ENCODE measurements around the gene ACACB. TPM values are rescaled to one million over a fixed set of nuclear protein-coding genes. Genes with fewer than 3 reads are reported as not detected.

Gene ACACB
- polyA plus RNA-seq, 2 of the 4 experiments (the other 2 are of a cell fraction): 6.8 to 7.6 TPM

GRCh38 chr12:109287811-109288469, 171.6 kb downstream of the ACACB start:
- Histone ChIP-seq H3K4me1 (no peaks in the 10 kb centered on the region), H3K9me3 (no peaks in the 10 kb centered on the region), H3K4me3 (no peak overlapping the region), H3K27ac (no peak overlapping the region), H3K4me2 (no peak overlapping the region)
- CTCF ChIA-PET: interaction anchor here (1.6 kb wide), 1 partner anchor 15 kb away, joined by 6 read pairs; no protein-coding TSS in a partner anchor
- ATAC-seq (no peak), DNase-seq (ENCODE audit: low read depth in 1 of 2, low spot score in 1 of 2) (no peak), FAIRE-seq (no peak)
- TF ChIP-seq CBX8 (IDR thresholded peaks at IDR 0.05): no peak
- no peak for TF ChIP-seq EHF (CRISPR knock-in tag; IDR thresholded peaks at IDR 0.05)
- no peak for TF ChIP-seq FOSL2 (IDR thresholded peaks at IDR 0.05)
- no peak for TF ChIP-seq FOSL2 (CRISPR knock-in tag; IDR thresholded peaks at IDR 0.05)
- no peak for TF ChIP-seq ZFP36 (IDR thresholded peaks at IDR 0.05; ENCODE audit: borderline replicate concordance, partially characterized antibody)
- TF ChIP-seq ZNF302 (CRISPR knock-in tag; IDR thresholded peaks at IDR 0.05): no peak
- TF ChIP-seq ATOH8 (CRISPR knock-in tag; IDR thresholded peaks at IDR 0.05; ENCODE audit: low read depth): no peak
- TF ChIP-seq KDM1A (IDR thresholded peaks at IDR 0.05; ENCODE audit: low read depth): no peak
- no peak for TF ChIP-seq RARB (CRISPR knock-in tag; IDR thresholded peaks at IDR 0.05)
- TF ChIP-seq ZSCAN20 (CRISPR knock-in tag; IDR thresholded peaks at IDR 0.05): no peak
- no peak for TF ChIP-seq ESRRA (IDR thresholded peaks at IDR 0.05; ENCODE audit: borderline replicate concordance, low read length)
- TF ChIP-seq MYC (IDR thresholded peaks at IDR 0.05; ENCODE audit: borderline replicate concordance, low read length): no peak
- TF ChIP-seq USF2 (IDR thresholded peaks at IDR 0.05): no peak
- no peak for TF ChIP-seq GATA3 (IDR thresholded peaks at IDR 0.05; ENCODE audit: borderline replicate concordance)
- no peak for TF ChIP-seq CEBPB (IDR thresholded peaks at IDR 0.05)
- TF ChIP-seq NPAS2 (CRISPR knock-in tag; IDR thresholded peaks at IDR 0.05; ENCODE audit: borderline replicate concordance): no peak
- TF ChIP-seq CBX2 (IDR thresholded peaks at IDR 0.05; ENCODE audit: borderline replicate concordance, low read depth): no peak
- no peak for TF ChIP-seq FOSB (CRISPR knock-in tag; IDR thresholded peaks at IDR 0.05)
- no peak for TF ChIP-seq RNF2 (IDR thresholded peaks at IDR 0.05; ENCODE audit: borderline replicate concordance, low read depth)
- 66% methylated on average over 13 of the region's 16 CpGs for WGBS (ENCODE audit: missing lambda C conversion rate)
- POLR2A ChIA-PET: no interaction called here

GRCh38 chr12:109288571-109288970, 172.2 kb downstream of the ACACB start:
- ATAC-seq (no peak), FAIRE-seq (no peak), DNase-seq (ENCODE audit: low read depth in 1 of 2, low spot score in 1 of 2) (peak in 1 of 2 experiments; percentile 42)
- TF ChIP-seq BHLHE40 (IDR thresholded peaks at IDR 0.05; ENCODE audit: low read depth, low read length) (no peak), ZFP36 (IDR thresholded peaks at IDR 0.05; ENCODE audit: borderline replicate concordance, partially characterized antibody) (peak; percentile 82)
- Histone ChIP-seq H3K27ac (no peak overlapping the region), H3K9me3 (no peaks in the 10 kb centered on the region), H3K4me2 (no peak overlapping the region), H3K4me3 (no peak overlapping the region), H3K4me1 (no peaks in the 10 kb centered on the region)
- 69% methylated on average over 1 of the region's 1 CpG for WGBS (ENCODE audit: missing lambda C conversion rate)
- ChIA-PET CTCF (interaction anchor here (0.6 to 1.6 kb wide), 2 partner anchors 15 to 1852 kb away, joined by 3 to 6 read pairs; no protein-coding TSS in a partner anchor), POLR2A (no interaction called here)

GRCh38 chr12:109289004-109289403, 172.6 kb downstream of the ACACB start:
- CTCF ChIA-PET: interaction anchor here (0.6 to 1.6 kb wide), 3 partner anchors 9 to 1852 kb away, joined by 3 to 6 read pairs (median 3); no protein-coding TSS in a partner anchor
- H3K4me1 ChIP-seq: no peaks in the 10 kb centered on the region
- TF ChIP-seq CHD2 (IDR thresholded peaks at IDR 0.05; ENCODE audit: low read length, partially characterized antibody): no peak
- TF ChIP-seq CBX2 (IDR thresholded peaks at IDR 0.05; ENCODE audit: borderline replicate concordance, low read depth): no peak
- no peak for TF ChIP-seq CEBPB (IDR thresholded peaks at IDR 0.05)
- TF ChIP-seq RCOR1 (IDR thresholded peaks at IDR 0.05; ENCODE audit: low read depth, low read length): no peak
- TF ChIP-seq NPAS2 (CRISPR knock-in tag; IDR thresholded peaks at IDR 0.05; ENCODE audit: borderline replicate concordance): no peak
- TF ChIP-seq TFCP2L1 (CRISPR knock-in tag; IDR thresholded peaks at IDR 0.05): no peak
- no peak for TF ChIP-seq NFE2L2 (conservative IDR thresholded peaks at IDR 0.05; ENCODE audit: low read length)
- no peak for TF ChIP-seq RNF2 (IDR thresholded peaks at IDR 0.05; ENCODE audit: borderline replicate concordance, low read depth)
- TF ChIP-seq HES2 (IDR thresholded peaks at IDR 0.05): no peak
- TF ChIP-seq TP53 (CRISPR knock-in tag; IDR thresholded peaks at IDR 0.05): no peak
- no peak for TF ChIP-seq MAX (IDR thresholded peaks at IDR 0.05)
- no peak for TF ChIP-seq RFX5 (IDR thresholded peaks at IDR 0.05)
- POLR2A ChIA-PET: no interaction called here
- WGBS (ENCODE audit: missing lambda C conversion rate): 57% methylated on average over 4 of the region's 4 CpGs
- no peak overlapping the region for H3K27ac ChIP-seq
- no peak overlapping the region for H3K4me2 ChIP-seq
- no peaks in the 10 kb centered on the region for H3K9me3 ChIP-seq
- H3K4me3 ChIP-seq: no peak overlapping the region
- FAIRE-seq (no peak), ATAC-seq (no peak), DNase-seq (ENCODE audit: low read depth in 1 of 2, low spot score in 1 of 2) (no peak)
